ENCODE data around the gene PRSS1. TPM values are rescaled to one million over a fixed set of nuclear protein-coding genes. Genes with fewer than 3 reads are reported as not detected.

Gene PRSS1
- total RNA-seq, 1 experiment from 2014 or later: 7.3 TPM

- ATAC-seq: no peak
- no peaks in the 10 kb centered on the region for H3K36me3 ChIP-seq (ENCODE audit: control insufficient read depth, insufficient read depth, low read length)
- H3K4me3 ChIP-seq (ENCODE audit: low read depth in 2 of 2, low read length in 2 of 2): no peak within 1 kb of the TSS
- DNase-seq (ENCODE audit: low read depth, low spot score): no peak
- no peak within 1 kb of the TSS for H3K27ac ChIP-seq (ENCODE audit: low read length)
- TF ChIP-seq SIN3A (IDR thresholded peaks at IDR 0.05; ENCODE audit: borderline replicate concordance, insufficient read depth, low read depth, low read length) (no peak), POLR2AphosphoS5 (IDR thresholded peaks at IDR 0.05; ENCODE audit: low read depth, low read length) (no peak), REST (IDR thresholded peaks at IDR 0.05; ENCODE audit: insufficient read depth in 1 of 2, low read depth in 2 of 2, low read length in 1 of 2) (no peak), TCF7L2 (IDR thresholded peaks at IDR 0.05; ENCODE audit: low read depth, low read length) (no peak)
- TF ChIP-seq, protein P1, sequence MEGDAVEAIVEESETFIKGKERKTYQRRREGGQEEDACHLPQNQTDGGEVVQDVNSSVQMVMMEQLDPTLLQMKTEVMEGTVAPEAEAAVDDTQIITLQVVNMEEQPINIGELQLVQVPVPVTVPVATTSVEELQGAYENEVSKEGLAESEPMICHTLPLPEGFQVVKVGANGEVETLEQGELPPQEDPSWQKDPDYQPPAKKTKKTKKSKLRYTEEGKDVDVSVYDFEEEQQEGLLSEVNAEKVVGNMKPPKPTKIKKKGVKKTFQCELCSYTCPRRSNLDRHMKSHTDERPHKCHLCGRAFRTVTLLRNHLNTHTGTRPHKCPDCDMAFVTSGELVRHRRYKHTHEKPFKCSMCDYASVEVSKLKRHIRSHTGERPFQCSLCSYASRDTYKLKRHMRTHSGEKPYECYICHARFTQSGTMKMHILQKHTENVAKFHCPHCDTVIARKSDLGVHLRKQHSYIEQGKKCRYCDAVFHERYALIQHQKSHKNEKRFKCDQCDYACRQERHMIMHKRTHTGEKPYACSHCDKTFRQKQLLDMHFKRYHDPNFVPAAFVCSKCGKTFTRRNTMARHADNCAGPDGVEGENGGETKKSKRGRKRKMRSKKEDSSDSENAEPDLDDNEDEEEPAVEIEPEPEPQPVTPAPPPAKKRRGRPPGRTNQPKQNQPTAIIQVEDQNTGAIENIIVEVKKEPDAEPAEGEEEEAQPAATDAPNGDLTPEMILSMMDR (IDR thresholded peaks at IDR 0.05): no peak
- no peaks in the 10 kb centered on the region for H3K27me3 ChIP-seq (ENCODE audit: control insufficient read depth, insufficient read depth, low read length)
- H3K9me3 ChIP-seq (ENCODE audit: control insufficient read depth, insufficient read depth, low read depth, low read length): no peaks in the 10 kb centered on the region
- in situ Hi-C loops (cut with HindIII; ENCODE audit: low pct_unique_long_range_greater_than_20kb, low sequenced_read_pairs) (no loop called here), intact Hi-C loops (cut with micrococcal nuclease; ENCODE audit: unreplicated experiment) (no loop called here)
- H3K4me1 ChIP-seq (ENCODE audit: control insufficient read depth, insufficient read depth, low read length): no peaks in the 10 kb centered on the region
- CTCF ChIA-PET: no interaction called here
- POLR2A ChIA-PET: no interaction called here
- BruUV-seq (replicated peaks): no TSS peak
Measured at GRCh38 chr7:142770661-142771352, 21.5 kb downstream of the PRSS1 start, which contains the start of gene PRSS2. PRSS2 (plus strand) TSS chr7:142770970; CDS start chr7:142770983, 13 bp downstream.

DNA sequence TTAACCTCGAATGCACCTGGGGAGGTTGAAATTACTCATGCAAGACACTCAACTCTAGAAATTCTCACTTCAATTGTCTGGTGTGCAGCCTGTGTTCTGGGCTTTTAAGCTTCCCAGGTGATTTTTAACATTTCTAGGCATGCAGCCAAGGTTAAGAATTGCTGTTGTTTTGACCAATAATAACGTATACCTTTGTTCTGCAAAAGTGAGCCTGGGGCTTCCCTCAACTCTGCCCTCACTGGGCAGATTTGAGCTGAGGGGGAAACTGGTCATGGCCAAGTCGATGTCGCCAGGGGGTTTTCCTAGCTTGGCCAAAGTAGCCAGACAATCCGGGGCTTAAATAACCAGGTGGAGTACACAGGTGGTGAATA is 22.1 kb downstream of the PRSS1 start:
- H3K4me3 ChIP-seq (ENCODE audit: low read depth in 2 of 2, low read length in 2 of 2): no peak overlapping the region
- H3K4me1 ChIP-seq (ENCODE audit: control insufficient read depth, insufficient read depth, low read length): no peaks in the 10 kb centered on the region
- no peaks in the 10 kb centered on the region for H3K9me3 ChIP-seq (ENCODE audit: control insufficient read depth, insufficient read depth, low read depth, low read length)
- intact Hi-C loops (cut with micrococcal nuclease; ENCODE audit: unreplicated experiment) (no loop called here), in situ Hi-C loops (cut with HindIII; ENCODE audit: low pct_unique_long_range_greater_than_20kb, low sequenced_read_pairs) (no loop called here)
- ChIA-PET POLR2A (no interaction called here), CTCF (no interaction called here)
- no peak overlapping the region for H3K27ac ChIP-seq (ENCODE audit: low read length)
- ATAC-seq: no peak
- H3K36me3 ChIP-seq (ENCODE audit: control insufficient read depth, insufficient read depth, low read length): no peaks in the 10 kb centered on the region
- no TSS peak for BruUV-seq (replicated peaks)
- TF ChIP-seq SIN3A (IDR thresholded peaks at IDR 0.05; ENCODE audit: borderline replicate concordance, insufficient read depth, low read depth, low read length) (no peak), POLR2AphosphoS5 (IDR thresholded peaks at IDR 0.05; ENCODE audit: low read depth, low read length) (no peak), REST (IDR thresholded peaks at IDR 0.05; ENCODE audit: insufficient read depth in 1 of 2, low read depth in 2 of 2, low read length in 1 of 2) (no peak), TCF7L2 (IDR thresholded peaks at IDR 0.05; ENCODE audit: low read depth, low read length) (no peak)
- TF ChIP-seq, protein P1 (IDR thresholded peaks at IDR 0.05): no peak
- H3K27me3 ChIP-seq (ENCODE audit: control insufficient read depth, insufficient read depth, low read length): no peaks in the 10 kb centered on the region
- DNase-seq (ENCODE audit: low read depth, low spot score): no peak

Data from Panc1 (cell line).